GM23338 (cell line): ENCODE results near the gene PLEKHA7.

ENCODE experiments used
- CTCF ChIP-seq, 2 experiments: fragments of 200-600 bp in 1 of 2; sonication (generic) in 1 of 2; conservative IDR thresholded peaks; 2 replicates each; pipeline versions ENCODE4 v1.5.1 to v1.6.1; 2016 to 2017; ENCODE audit warnings: antibody characterized with exemption in 2 of 2, low read depth in 2 of 2, mild to moderate bottlenecking in 2 of 2, moderate library complexity in 1 of 2
- ETS1 ChIP-seq: IDR thresholded peaks from 2 replicates; pipeline ENCODE4 v1.6.1; 2016; ENCODE audit warnings: antibody characterized with exemption
- EZH2 ChIP-seq: fragments of 200-600 bp; sonication (generic); IDR thresholded peaks from one replicate; pipeline ENCODE4 v1.8.0; 2017; ENCODE audit warnings: antibody characterized with exemption, mild to moderate bottlenecking, low read depth; ENCODE audit not compliant: unreplicated experiment
- NANOG ChIP-seq: IDR thresholded peaks from 2 replicates; pipeline ENCODE4 v1.6.1; 2016; ENCODE audit warnings: antibody characterized with exemption, borderline replicate concordance
- POLR2AphosphoS5 ChIP-seq: IDR thresholded peaks from 2 replicates; pipeline ENCODE4 v1.6.1; 2016; ENCODE audit warnings: antibody characterized with exemption, low read depth
- REST ChIP-seq: IDR thresholded peaks from one replicate; pipeline ENCODE4 v1.6.1; 2018; ENCODE audit warnings: antibody characterized with exemption; ENCODE audit not compliant: unreplicated experiment
- STAT1 ChIP-seq: IDR thresholded peaks from one replicate; pipeline ENCODE4 v1.6.1; 2016; ENCODE audit warnings: antibody characterized with exemption; ENCODE audit not compliant: unreplicated experiment

- peak; percentile 63 to 72 for TF ChIP-seq CTCF (conservative IDR thresholded peaks at IDR 0.05; ENCODE audit: low read depth in 2 of 2)
- TF ChIP-seq EZH2 = no peak
- TF ChIP-seq REST = no peak
- no peak for TF ChIP-seq POLR2AphosphoS5
- no peak for TF ChIP-seq NANOG
- TF ChIP-seq STAT1 = no peak
- no peak for TF ChIP-seq ETS1
Measured at GRCh38 chr11:17036666-17037658, 22.7 kb upstream of the PLEKHA7 start.
